HepG2 (cell line): Measurements from ENCODE around the gene UCK2.

ENCODE experiments used
- CTCF ChIP-seq: sonication (generic); formaldehyde crosslinking; IDR thresholded peaks from 2 replicates; pipeline ENCODE4 v1.5.0; 2020; ENCODE audit warnings: mild to moderate bottlenecking, missing genetic modification reagents, moderate library complexity
- FOSL2 ChIP-seq: sonication (generic); formaldehyde crosslinking; IDR thresholded peaks from 2 replicates; pipeline ENCODE4 v1.4.0; 2020; ENCODE audit warnings: missing genetic modification reagents
- PTBP1 ChIP-seq: fragments of 200-400 bp; formaldehyde crosslinking; IDR thresholded peaks from 2 replicates; pipeline ENCODE4 v1.6.1; 2018; ENCODE audit warnings: low read length, low read depth; ENCODE audit not compliant: poor library complexity, severe bottlenecking
- ZBTB49 ChIP-seq: sonication (generic); formaldehyde crosslinking; IDR thresholded peaks from 2 replicates; pipeline ENCODE4 v1.4.0; 2020; ENCODE audit warnings: missing genetic modification reagents, borderline replicate concordance
- ZNF12 ChIP-seq: sonication (generic); formaldehyde crosslinking; IDR thresholded peaks from 2 replicates; pipeline ENCODE4 v1.5.0; 2020; ENCODE audit warnings: missing genetic modification reagents
- ZNF639 ChIP-seq: conservative IDR thresholded peaks from 2 replicates; pipeline ENCODE4 v1.6.1; 2018; ENCODE audit warnings: missing genetic modification reagents

GRCh38 chr1:165875604-165876003, 48.2 kb downstream of the UCK2 start:
- TF ChIP-seq ZBTB49 (no peak), CTCF (CRISPR knock-in tag) (no peak), ZNF639 (no peak), ZNF12 (CRISPR knock-in tag) (no peak), FOSL2 (CRISPR knock-in tag) (no peak), PTBP1 (no peak)
